ENCODE measurements around the gene ANKRD2.
"Not testable (repeated sequence)": the region's sequence is repeated elsewhere in the genome, so short reads cannot be mapped to it uniquely, and the experiment has no call there.

The ANKRD2 gene

GRCh38 chr10:97572214-97572989 is at the start of gene ANKRD2:
Gene ANKRD2 (plus strand): TSS chr10:97572779. CDS start chr10:97572789, 10 bp downstream.
- DNase-seq = peak; percentile 81

- DNase-seq = no peak
Measured at GRCh38 chr10:97522937-97523336, 49.6 kb upstream of the ANKRD2 start.

- no peak for DNase-seq
Measured at GRCh38 chr10:97525086-97525485, 47.5 kb upstream of the ANKRD2 start.

- no peak for DNase-seq
Measured at GRCh38 chr10:97525683-97526110, 46.9 kb upstream of the ANKRD2 start.

- DNase-seq = not testable (repeated sequence)
Measured at GRCh38 chr10:97528876-97529275, 43.7 kb upstream of the ANKRD2 start.

GRCh38 chr10:97529685-97530465 is 42.7 kb upstream of the ANKRD2 start:
- no peak for DNase-seq

GRCh38 chr10:97531401-97531986 is 41.1 kb upstream of the ANKRD2 start:
- DNase-seq = no peak

- no peak for DNase-seq
Measured at GRCh38 chr10:97532935-97533671, 39.5 kb upstream of the ANKRD2 start.

- DNase-seq = no peak
Measured at GRCh38 chr10:97533888-97534287, 38.7 kb upstream of the ANKRD2 start.

GRCh38 chr10:97534746-97535367 is 37.7 kb upstream of the ANKRD2 start:
- no peak for DNase-seq

- DNase-seq = no peak
Measured at GRCh38 chr10:97537186-97537869, 35.3 kb upstream of the ANKRD2 start.

GRCh38 chr10:97538411-97538810 is 34.2 kb upstream of the ANKRD2 start:
- no peak for DNase-seq

- DNase-seq = no peak
Measured at GRCh38 chr10:97538839-97539238, 33.7 kb upstream of the ANKRD2 start.

GRCh38 chr10:97539523-97540200 is 32.9 kb upstream of the ANKRD2 start:
- no peak for DNase-seq

- DNase-seq = no peak
Measured at GRCh38 chr10:97540669-97541500, 31.7 kb upstream of the ANKRD2 start.

- peak; percentile 55 for DNase-seq
Measured at GRCh38 chr10:97542169-97543024, 30.2 kb upstream of the ANKRD2 start.

- DNase-seq = no peak
Measured at GRCh38 chr10:97543025-97543546, 29.5 kb upstream of the ANKRD2 start.

GRCh38 chr10:97546456-97547270 is 25.9 kb upstream of the ANKRD2 start:
- no peak for DNase-seq

Measured in eye (tissue), 1 donor.